HG03108 (cell line): ENCODE data around the gene RBMS1.
"Not testable (repeated sequence)": the region's sequence is repeated elsewhere in the genome, so short reads cannot be mapped to it uniquely, and the experiment has no call there.

Source experiments
- ATAC-seq: cut with Tn5 transposase; IDR thresholded peaks from one replicate; pipeline ENCODE4 v1.9.1; 2021; ENCODE audit warnings: moderate library complexity; ENCODE audit not compliant: unreplicated experiment

Gene RBMS1

DNA sequence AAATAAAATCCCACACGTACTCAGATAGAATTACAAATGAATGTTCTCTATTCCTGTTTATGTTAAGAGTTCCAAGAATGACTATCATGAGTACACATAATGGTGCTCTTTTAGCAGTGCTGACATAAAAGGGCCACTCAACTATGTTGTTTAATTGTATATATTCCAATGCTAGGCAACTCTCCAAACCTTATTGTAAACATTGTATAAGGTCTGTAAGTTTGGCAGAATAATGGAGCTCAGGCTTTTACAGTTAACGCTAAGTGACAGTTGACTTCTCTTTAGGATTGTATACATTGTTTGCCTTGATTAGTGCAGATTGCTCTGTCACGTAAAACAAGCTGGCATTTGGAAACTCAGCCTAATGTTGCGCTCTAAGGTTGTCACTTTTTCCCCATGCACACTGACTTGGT lies 20.8 kb downstream of the RBMS1 start:
- no peak for ATAC-seq

DNA sequence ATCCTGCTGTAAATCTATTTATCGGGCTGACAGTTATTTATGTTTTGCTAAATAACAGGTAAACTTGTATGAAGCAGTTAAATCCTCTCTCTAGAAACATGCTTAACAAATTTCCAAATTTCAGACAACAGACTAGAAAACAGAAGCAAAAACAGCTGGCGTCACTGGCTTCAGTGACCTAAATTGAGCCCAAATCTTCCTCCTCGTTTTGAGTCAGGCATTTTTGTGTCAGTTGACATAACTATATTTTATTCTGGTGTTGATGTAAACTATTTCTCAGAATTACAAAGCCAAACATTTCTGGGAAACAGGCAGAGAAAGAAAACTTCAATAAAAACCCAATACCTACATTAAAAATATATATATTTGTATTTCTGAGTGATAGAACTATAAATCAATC lies 21.7 kb downstream of the RBMS1 start:
- ATAC-seq = no peak

DNA sequence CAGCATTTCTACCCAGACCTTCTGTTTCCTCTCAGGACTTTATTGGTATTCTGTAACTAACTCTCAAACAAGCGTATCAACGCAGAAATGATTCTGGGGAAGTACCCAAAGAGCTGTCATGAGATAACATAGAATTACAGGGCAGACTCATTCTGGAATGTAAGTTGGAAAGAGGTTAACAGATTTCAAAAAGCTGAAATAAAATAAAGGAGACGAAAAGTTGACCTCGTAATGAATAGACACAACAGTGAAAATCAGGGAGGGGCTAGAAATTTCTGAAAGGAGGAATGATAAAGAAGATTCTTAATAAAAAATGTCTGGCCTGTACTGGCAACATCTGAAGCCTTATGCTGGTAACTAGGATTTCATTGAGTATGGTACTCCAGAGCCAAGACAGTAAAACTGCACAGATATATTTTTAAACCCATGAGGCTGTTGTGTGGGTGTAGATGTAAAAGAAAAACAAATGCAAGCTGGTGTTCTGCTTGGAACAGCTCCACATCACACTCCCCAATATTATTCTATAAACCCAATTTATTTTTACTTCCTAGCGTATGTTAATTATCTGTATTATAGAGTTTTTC lies 23.9 kb downstream of the RBMS1 start:
- no peak for ATAC-seq

DNA sequence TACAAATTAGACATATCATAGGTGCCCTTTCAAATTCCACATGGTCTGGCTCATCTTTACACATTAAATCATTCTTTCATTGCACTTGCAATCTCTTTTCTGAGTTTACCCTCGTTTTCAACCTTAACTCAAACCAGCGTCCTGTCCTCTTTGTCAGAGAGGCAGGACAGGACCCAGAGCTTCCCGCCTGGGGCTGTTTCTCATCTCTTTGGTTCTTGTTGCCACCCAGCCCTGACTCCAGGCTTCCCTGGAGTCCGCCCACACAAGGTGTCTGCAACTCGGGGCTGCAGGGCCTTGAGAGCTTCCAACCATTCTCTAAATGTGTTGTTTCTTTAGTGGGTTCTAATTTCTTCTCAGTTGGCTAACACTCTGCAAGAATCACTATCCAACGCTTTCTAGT lies 24.4 kb downstream of the RBMS1 start:
- no peak for ATAC-seq

DNA sequence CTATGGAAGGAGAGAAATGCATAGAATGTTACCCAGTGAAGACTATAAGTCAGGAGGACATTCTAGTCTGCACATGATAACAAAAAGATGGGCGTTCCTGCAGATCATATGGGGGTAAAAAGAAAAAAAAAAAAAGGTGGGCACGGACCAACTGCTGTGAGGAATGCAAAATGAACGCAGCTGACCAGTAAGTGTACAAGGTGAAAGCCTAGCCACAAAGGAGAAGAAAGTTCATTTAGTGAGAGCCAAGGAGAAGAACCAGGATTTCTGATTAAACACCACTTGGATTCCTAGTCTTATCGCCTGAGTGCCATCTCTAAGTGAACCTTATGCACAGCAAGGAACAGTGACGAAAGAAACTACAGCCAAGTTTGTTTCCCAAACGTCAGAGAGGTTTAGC lies 26.5 kb downstream of the RBMS1 start:
- no peak for ATAC-seq

DNA sequence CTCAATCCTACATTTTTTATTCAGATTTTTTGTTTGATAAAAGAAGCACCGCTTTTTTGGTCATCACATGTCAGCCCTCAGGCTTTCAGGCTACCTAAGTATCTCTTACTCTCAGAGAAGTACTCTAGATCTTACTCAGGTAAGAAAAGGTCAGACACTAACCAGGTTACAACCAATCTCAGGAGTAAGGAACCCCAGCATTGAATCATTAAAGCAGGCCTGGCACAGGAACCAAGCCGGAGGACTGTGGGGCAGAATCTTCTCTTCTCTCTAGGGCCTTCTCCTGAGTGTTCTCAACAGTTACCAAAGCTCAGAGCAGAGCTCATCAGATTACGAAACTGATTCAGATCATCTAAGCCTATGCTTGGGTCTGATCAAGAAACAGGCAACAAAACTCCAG lies 28.2 kb downstream of the RBMS1 start:
- no peak for ATAC-seq

DNA sequence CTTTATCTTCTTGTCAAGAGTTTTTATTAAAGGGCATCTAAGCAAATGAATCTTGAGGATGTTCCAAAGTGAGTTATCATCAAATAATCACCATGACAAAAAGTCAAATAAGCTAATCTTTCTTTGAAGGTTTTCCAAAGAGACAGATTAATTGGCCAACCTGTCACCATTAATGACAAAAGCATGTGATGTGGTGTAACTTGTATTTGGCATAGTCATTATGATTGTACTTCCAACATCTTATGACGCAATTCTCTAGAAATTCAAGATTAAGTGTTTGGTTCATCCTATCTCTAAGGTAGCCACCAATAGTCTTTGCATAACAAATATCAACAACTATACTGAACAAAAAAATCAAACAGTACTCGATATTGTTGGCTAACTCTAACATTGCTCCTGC lies 28.6 kb downstream of the RBMS1 start:
- no peak for ATAC-seq

DNA sequence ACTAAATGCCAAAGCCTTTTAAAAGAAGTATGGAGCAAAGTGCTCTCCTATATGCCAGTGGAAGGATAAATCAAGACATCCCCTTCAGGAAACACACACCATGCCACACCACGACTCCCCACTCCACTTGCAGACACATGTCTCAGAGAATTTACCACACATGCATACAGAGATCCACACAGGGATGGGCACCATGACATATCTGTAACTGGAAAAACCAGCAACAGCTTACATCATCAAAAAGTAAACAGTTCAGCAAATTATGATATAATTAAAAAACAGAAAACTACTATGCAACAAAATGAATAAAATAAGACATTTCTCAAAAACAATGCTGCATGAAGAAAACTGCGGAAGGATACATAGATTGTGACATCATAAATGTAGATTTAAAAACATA lies 29.6 kb downstream of the RBMS1 start:
- ATAC-seq = no peak

DNA sequence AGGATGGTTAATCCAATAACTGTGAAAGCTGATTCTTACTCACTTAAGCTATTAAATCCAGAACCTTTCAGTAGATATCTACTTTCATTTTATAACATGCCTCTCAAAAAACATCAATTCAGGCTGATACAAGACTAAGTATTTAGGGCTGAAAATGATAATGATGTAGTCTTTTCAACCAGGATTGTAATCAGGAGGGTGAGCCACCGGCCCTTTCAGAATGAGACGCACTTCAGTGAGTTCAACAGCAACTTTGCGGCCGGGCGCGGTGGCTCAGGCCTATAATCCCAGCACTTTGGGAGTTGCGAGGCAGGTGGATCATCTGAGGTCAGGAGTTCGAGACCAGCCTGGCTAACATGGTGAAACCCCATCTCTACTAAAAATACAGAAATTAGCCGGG lies 30.4 kb downstream of the RBMS1 start:
- ATAC-seq = no peak

DNA sequence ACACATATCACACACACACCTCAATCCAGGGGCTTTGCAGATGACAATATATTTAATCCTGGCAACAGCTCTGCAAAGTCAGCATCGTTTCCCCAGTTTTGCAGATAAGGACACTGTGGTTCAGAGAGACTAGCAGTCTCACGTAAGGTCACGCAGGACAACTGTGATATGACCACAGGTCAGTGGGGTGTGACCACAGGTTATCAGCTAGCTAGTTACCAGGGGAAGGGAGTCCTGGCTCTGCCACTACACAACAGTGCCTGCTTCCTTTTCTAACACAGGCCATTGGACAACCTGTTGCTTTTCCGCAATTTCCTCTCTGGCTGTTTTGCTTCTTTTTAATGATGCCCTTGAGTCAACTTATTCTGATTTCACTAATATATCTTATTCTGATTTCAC lies 33.3 kb downstream of the RBMS1 start:
- ATAC-seq = no peak

DNA sequence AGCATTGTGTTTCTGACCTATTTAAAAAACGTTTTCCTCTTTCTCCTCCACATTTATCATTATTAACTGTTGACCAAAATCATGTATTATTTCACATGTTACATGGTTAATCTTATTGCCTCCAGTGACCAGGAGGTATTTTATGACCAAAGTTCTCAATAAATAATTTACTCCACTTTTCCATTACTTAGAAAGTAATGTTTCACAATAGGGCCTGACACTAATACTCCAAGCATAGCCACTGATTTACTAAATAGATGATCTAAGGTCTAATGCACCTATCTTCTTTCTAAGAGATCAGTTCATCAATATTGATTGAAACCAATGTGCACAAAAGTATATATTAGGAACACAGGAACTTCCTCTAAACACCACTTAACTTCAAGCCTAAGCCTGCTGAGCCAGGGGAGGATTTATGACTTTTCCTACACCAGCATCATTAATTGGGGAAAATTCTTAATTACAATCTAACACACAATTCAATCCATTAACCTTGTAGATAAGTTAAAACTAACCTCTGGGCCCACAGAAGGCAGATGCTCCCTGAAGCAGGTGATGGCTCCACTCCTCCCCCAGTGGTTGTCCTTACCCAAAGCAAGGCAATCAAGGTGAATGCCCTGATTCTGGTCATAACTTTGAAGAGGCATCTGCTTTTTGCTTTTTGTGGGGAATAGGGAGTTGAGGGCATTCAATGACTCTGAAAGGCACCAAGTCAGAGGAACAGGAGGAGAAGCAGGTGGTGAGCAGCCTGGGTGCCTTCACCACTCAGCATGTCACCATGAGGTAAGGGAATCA lies 33.9 kb downstream of the RBMS1 start:
- no peak for ATAC-seq

DNA sequence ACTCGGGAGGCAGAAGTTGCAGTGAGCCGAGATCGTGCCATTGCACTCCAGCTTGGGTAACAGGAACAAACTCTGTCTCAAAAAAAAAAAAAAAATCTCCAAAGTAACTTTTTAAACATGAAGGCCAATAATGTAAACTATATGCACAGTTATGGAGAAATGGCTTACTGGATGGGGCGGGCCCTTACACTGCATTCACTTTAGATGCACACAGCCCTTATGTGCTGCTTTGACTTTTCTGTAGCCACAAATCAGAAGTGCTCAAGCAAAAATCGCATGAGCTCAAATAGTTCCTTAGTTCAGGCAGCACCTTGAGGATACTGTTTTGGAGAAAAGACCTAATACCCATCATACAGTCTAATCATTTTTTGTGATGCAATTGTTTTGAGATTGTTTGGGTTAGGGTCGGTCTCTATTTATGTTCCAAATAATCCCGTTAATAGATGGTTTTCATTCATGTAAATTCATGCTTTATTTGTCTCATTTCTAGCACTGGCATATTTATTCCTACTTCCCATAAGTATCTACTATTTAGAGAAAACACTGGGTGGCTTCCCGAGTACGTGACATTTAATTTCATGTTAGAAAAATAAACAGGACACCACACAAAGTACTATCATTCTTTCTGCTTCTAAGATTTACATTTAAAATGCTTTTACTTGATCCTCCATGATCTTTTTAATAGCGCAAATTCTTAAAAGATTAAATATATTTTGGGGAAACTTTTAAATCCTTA lies 34.7 kb downstream of the RBMS1 start:
- ATAC-seq = no peak

DNA sequence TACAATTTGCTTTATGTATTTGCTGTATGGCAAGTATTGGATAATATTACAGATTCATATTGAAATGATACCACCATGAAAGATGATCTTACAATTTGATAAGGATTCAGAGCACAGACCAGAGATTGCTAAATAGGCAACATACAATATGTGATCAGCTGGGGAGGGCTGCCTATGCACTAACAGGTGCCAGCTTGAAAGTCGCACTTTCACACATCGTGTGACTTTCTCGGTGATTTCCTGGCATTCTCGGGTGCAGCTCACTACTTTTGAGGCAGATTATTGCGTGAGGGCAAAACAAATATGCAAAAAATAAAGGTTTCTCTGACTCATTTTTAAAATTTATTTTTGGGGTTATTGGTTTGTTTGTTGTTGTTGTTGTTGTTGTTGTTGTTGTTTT lies 36.0 kb downstream of the RBMS1 start:
- no peak for ATAC-seq

DNA sequence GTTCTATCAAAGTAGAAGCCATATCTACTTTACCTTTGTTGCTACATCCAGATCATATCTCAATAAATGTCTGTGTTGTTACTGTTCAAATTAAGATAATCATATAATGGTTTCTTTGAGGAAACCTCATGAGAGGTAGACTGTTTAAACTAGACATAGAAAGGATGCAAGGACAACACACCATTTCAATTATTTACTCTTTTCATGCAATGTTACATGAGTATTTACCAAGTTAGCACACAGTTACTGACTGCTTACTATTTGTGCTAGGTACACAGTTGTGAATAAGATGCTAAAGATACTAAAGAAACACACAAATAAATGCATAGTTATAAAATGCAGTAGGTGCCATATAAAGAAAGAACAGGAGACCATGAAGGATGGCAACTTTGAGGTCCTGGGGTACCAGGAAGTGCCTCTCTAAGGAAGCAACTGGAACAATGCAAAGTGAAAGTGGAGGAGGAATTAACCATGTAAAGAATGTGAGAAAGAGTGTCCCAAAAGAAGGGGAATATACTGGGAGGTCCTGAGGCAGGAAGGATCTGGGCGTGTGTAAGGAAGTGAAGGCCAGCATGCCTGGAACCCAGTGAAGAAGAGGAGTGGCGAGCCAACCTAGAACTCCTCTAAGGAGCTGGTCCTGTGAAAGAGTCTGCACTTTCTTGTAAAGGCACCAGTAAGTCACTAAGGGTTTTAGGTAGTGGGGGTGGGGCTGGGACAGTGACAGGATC lies 39.4 kb downstream of the RBMS1 start:
- no peak for ATAC-seq

DNA sequence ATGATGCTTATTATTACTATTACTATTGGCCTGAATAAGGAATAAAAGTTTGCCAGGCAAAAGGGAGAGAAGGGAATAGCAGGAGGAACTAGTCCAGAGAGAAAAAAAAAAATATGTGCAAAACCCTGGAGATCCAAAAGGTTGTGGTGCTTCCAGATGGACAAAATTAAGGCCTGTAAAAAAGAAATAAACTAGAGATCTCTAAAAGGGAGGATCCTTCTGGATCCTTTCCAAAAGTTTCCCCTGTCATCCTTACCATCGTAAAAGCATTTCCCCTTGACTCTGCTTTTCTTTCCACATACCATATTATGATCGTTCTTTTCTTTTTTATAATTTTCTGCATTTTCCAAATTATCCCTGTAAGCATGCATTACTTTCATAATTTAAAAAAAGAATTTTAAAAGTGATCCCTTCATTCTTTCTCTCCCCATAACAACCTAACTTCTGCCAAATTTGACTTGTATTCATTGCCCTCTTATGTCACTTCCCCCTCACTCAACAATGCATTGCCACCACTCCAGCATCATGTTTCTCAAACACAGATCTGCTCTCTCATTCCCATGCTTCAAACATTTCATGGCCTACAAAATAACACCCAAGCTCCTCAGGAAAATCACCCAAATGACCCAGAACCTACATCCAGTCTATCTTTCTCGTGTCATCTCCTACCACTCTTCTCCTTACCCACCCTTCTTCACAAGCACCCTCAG lies 40.3 kb downstream of the RBMS1 start:
- no peak for ATAC-seq

DNA sequence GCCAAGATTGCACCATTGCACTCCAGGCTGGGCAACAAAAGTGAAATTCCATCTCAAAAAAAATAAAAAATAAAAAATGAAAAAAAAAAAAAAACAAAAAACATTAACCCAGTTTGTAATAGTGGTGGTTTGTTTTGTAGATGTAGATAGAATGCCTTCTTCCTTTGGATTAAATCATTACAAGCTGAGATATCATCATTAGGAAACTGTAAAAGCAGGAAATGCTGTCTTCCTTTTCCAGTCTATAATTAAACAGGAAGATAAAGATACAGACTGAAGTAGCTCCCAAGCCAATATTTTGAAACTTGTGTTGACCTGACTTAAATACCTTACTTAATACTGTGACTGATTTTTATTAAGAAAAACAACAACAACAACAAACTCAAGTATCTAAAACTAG lies 43.1 kb downstream of the RBMS1 start:
- ATAC-seq = no peak

DNA sequence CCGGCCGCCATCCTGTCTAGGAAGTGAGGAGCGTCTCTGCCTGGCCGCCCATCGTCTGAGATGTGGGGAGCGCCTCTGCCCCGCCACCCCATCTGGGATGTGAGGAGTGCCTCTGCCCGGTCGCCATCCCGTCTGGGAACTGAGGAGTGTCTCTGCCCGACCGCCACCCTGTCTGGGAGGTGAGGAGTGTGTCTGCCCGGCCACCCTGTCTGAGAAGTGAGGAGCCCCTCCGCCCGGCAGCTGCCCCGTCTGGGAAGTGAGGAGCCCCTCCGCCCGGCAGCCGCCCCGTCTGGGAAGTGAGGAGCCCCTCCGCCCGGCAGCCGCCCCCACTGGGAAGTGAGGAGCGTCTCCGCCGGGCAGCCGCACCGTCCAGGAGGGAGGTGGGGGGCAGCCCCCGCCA lies 44.8 kb downstream of the RBMS1 start:
- not testable (repeated sequence) for ATAC-seq

DNA sequence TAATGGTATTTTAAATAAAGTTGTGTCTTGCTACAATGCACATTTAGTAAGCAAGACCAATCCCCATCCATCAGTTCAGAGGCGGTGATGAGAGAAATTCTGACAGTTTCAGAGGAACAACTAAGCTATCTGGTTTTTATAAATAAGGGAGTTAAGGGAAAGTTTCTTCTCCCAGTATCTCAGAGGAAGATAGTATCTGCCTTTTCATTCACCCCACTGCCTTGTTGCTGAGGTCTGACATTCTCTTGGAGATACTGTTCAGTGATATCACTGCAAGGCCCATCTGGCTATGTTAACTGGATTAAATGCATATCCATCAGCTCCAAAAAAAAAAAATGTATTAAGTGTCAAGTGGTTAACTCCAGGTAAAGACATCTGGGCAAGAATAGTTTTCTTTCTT lies 47.9 kb downstream of the RBMS1 start:
- ATAC-seq = no peak

DNA sequence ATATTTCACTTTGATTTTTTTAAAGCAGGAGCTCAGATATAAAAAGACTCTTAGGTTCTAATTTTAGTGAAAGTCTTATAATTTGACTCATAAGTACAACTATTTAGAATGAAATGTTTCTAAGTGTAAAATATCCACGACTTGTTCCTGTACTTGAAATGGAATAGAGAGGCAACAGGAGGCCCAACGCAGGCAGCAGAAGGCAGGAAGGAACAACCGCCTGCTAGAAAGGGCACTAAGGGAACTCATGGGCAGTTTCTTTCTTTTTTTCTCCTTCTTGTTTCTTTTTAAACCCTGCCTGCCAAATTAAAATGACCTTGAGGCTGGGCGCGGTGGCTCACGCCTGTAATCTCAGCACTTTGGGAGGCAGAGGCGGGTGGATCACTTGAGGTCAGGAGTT lies 51.0 kb downstream of the RBMS1 start:
- ATAC-seq = no peak

DNA sequence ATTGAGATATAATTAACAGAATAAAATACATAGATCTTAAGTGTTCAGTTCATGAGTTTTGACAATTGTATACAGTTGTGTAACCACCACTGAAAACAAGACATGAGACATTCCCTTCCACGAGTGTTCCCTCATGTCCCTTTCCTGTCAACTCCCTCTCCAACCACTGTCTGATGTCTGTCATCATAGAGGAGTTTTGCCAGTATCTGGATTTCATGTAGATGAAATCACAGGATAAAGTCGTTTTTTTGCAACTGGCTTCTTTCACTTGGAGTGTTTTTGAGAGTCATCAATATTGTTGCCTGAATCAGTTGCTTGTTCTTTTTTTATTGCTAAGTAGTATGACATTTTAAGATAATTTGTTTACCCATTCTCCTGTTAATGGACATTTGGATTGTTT lies 52.7 kb downstream of the RBMS1 start:
- no peak for ATAC-seq

DNA sequence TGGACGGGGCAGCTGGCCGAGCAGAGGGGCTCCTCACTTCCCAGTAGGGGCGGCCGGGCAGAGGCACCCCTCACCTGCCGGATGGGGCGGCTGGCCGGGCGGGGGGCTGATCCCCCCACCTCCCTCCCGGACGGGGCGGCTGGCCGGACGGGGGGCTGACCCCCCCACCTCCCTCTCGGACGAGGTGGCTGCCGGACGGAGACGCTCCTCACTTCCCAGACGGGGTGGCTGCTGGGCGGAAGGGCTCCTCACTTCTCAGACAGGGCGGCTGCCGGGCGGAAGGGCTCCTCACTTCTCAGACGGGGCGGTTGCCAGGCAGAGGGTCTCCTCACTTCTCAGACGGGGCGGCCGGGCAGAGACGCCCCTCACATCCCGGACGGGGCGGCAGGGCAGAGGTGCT lies 54.6 kb downstream of the RBMS1 start:
- not testable (repeated sequence) for ATAC-seq
